CD4-positive, alpha-beta T cell (primary cell): Measurements from ENCODE around the gene WDR5. TPM values are rescaled to one million over a fixed set of nuclear protein-coding genes. Genes with fewer than 3 reads are reported as not detected.

Experiments
- ATAC-seq: fragments of 200-7000 bp; cut with Tn5 transposase; one replicate; pipeline ENCODE4 v1.10.0; 2022; ENCODE audit warnings: mild to moderate bottlenecking; ENCODE audit not compliant: poor library complexity
- CTCF ChIA-PET: fragments of 350-600 bp; sonication (Branson Sonifier 250); formaldehyde crosslinking; loops from one replicate; lab custom pipeline; 2021; ENCODE audit warnings: antibody characterized with exemption, inconsistent platforms; lab: Charles Lee
- POLR2A ChIA-PET: fragments of 350-600 bp; sonication (Branson Sonifier 250); formaldehyde crosslinking; loops from one replicate; lab custom pipeline; 2021; ENCODE audit warnings: antibody characterized with exemption, inconsistent platforms; lab: Charles Lee
- DNase-seq, 14 experiments: peaks; one replicate each; pipeline ENCODE4 v3.0.0-alpha.2; 2013 to 2020; ENCODE audit warnings: mixed read lengths in 2 of 14
- H3K27ac ChIP-seq, 2 donors: one replicate each; pipeline versions ENCODE4 v1.5.1 to v1.7.0; 2013; ENCODE audit warnings: low read length in 2 of 2, low read depth in 1 of 2, mild to moderate bottlenecking in 1 of 2
- H3K27me3 ChIP-seq, 2 experiments: 1 replicate in 1 of 2; 2 replicates in 1 of 2; pipeline versions ENCODE4 v1.6.1 to v1.7.0; 2013; ENCODE audit warnings: low read length in 2 of 2, control low read depth in 1 of 2, mild to moderate bottlenecking in 1 of 2, moderate library complexity in 1 of 2; ENCODE audit not compliant: insufficient read depth in 2 of 2, control insufficient read depth in 1 of 2
- H3K36me3 ChIP-seq: one replicate; pipeline ENCODE4 v1.6.1; 2013; ENCODE audit warnings: low read length, control low read depth; ENCODE audit not compliant: insufficient read depth
- H3K4me1 ChIP-seq: one replicate; pipeline ENCODE4 v1.6.1; 2013; ENCODE audit warnings: low read length, control low read depth; ENCODE audit not compliant: insufficient read depth
- H3K4me3 ChIP-seq: one replicate; pipeline ENCODE4 v1.5.1; 2013; ENCODE audit warnings: mild to moderate bottlenecking, low read length, moderate library complexity
- H3K9me3 ChIP-seq, 2 experiments: 1 replicate in 1 of 2; 2 replicates in 1 of 2; pipeline versions ENCODE4 v1.6.1 to v1.7.0; 2013; ENCODE audit warnings: low read length in 2 of 2, mild to moderate bottlenecking in 2 of 2, control low read depth in 1 of 2, moderate library complexity in 1 of 2; ENCODE audit not compliant: control insufficient read depth in 1 of 2, insufficient read depth in 1 of 2
- H3K27ac Mint-ChIP-seq: one replicate; pipeline ENCODE4 v1.8.0; 2020; ENCODE audit warnings: mixed read lengths
- H3K27me3 Mint-ChIP-seq: one replicate; pipeline ENCODE4 v1.8.0; 2021; ENCODE audit warnings: mixed read lengths
- H3K36me3 Mint-ChIP-seq: one replicate; pipeline ENCODE4 v1.8.0; 2021; ENCODE audit warnings: low read depth, mixed read lengths
- H3K4me1 Mint-ChIP-seq: one replicate; pipeline ENCODE4 v1.8.0; 2021; ENCODE audit warnings: low read depth, mixed read lengths
- H3K4me3 Mint-ChIP-seq: one replicate; pipeline ENCODE4 v1.8.0; 2020; ENCODE audit warnings: mild to moderate bottlenecking, mixed read lengths
- H3K9me3 Mint-ChIP-seq: one replicate; pipeline ENCODE4 v1.8.0; 2020; ENCODE audit warnings: mixed read lengths
- CTCF ChIP-seq: fragments of 200-600 bp; IDR thresholded peaks from one replicate; pipeline ENCODE4 v1.8.0; 2022; ENCODE audit warnings: antibody characterized with exemption, mild to moderate bottlenecking
- intact Hi-C, 2 experiments: fragments of 100-400 bp; cut with DNase I in 1 of 2; cut with micrococcal nuclease in 1 of 2; formaldehyde crosslinking; loops; one replicate each; pipeline versions ENCODE4 v1.15.1 to v1.9.0; 2023 to 2025; cut with DNase I, micrococcal nuclease
- total RNA-seq, 174 experiments: library from RNA in 2 of 174; stranded (reverse) in 2 of 174; gene quantifications; one replicate each; pipeline ENCODE4 v1.2.3 and lab custom pipeline; 2021 to 2026

The WDR5 gene
- total RNA-seq, 2 experiments from 2014 or later, result 14.9 to 16.9 TPM

- H3K27ac ChIP-seq, result no peak overlapping the region
- POLR2A ChIA-PET, result interaction anchor here (1.0 kb wide), 1 partner anchor 37 kb away, joined by 4 read pairs; no protein-coding TSS in a partner anchor
- no peaks in the 10 kb centered on the region for H3K27me3 Mint-ChIP-seq
- no peak for ATAC-seq
- H3K27ac Mint-ChIP-seq, result no peak overlapping the region
- no peak overlapping the region for H3K4me3 ChIP-seq
- no peaks in the 10 kb centered on the region for H3K4me1 Mint-ChIP-seq
- no peak for DNase-seq
- CTCF ChIA-PET, result interaction anchor here (0.6 to 1.8 kb wide), 9 partner anchors 36 to 286 kb away, joined by 3 to 16 read pairs (median 4); partner anchors contain the start of gene WDR5
- H3K9me3 ChIP-seq, result peaks cover 0 to 4% of the 10 kb centered on the region in 2 experiments
- H3K4me3 Mint-ChIP-seq, result no peak overlapping the region
- H3K27me3 ChIP-seq, result no peaks in the 10 kb centered on the region
- no peaks in the 10 kb centered on the region for H3K9me3 Mint-ChIP-seq
- intact Hi-C loops, result loop anchor here (2.0 to 10.0 kb wide), 5 partner anchors 45 to 1241 kb away; no protein-coding TSS in a partner anchor
- TF ChIP-seq CTCF, result no peak
- H3K36me3 ChIP-seq, result no peaks in the 10 kb centered on the region
- H3K36me3 Mint-ChIP-seq, result no peaks in the 10 kb centered on the region
- H3K4me1 ChIP-seq, result peaks cover 3% of the 10 kb centered on the region
These were observed 35.7 kb downstream of the WDR5 start for GRCh38 chr9:134171316-134172197.

GRCh38 chr9:134172198-134173126 lies 36.6 kb downstream of the WDR5 start:
- no peaks in the 10 kb centered on the region for H3K36me3 Mint-ChIP-seq
- DNase-seq (no peak), ATAC-seq (no peak)
- intact Hi-C loops, result loop anchor here (2.0 to 10.0 kb wide), 4 partner anchors 152 to 1240 kb away; no protein-coding TSS in a partner anchor
- TF ChIP-seq CTCF, result no peak
- no peaks in the 10 kb centered on the region for H3K27me3 Mint-ChIP-seq
- Histone ChIP-seq H3K4me3 (no peak overlapping the region), H3K4me1 (peaks cover 3% of the 10 kb centered on the region), H3K36me3 (no peaks in the 10 kb centered on the region), H3K9me3 (peaks cover 0 to 4% of the 10 kb centered on the region in 2 experiments), H3K27me3 (peaks cover 0 to 1% of the 10 kb centered on the region in 2 experiments), H3K27ac (no peak overlapping the region)
- ChIA-PET POLR2A (no interaction called here), CTCF (no interaction called here)
- no peaks in the 10 kb centered on the region for H3K4me1 Mint-ChIP-seq
- H3K9me3 Mint-ChIP-seq, result no peaks in the 10 kb centered on the region
- no peak overlapping the region for H3K27ac Mint-ChIP-seq
- no peak overlapping the region for H3K4me3 Mint-ChIP-seq
